Osteocyte (in vitro differentiated cells): ENCODE data around the gene LBHD1. TPM values are rescaled to one million over a fixed set of nuclear protein-coding genes. Genes with fewer than 3 reads are reported as not detected.

Experiments
- DNase-seq: peaks from one replicate; pipeline ENCODE4 v3.0.0; 2021; ENCODE audit warnings: mixed read lengths; ENCODE audit not compliant: unreplicated experiment; ENCODE audit errors: extremely low spot score
- H3K27ac Mint-ChIP-seq: one replicate; pipeline ENCODE4 v1.8.0; 2021; ENCODE audit warnings: mild to moderate bottlenecking, mixed read lengths; ENCODE audit not compliant: unreplicated experiment
- H3K27me3 Mint-ChIP-seq: one replicate; pipeline ENCODE4 v1.8.0; 2021; ENCODE audit warnings: mixed read lengths; ENCODE audit not compliant: unreplicated experiment
- H3K36me3 Mint-ChIP-seq: one replicate; pipeline ENCODE4 v1.8.0; 2021; ENCODE audit warnings: mixed read lengths; ENCODE audit not compliant: unreplicated experiment
- H3K4me1 Mint-ChIP-seq: one replicate; pipeline ENCODE4 v1.8.0; 2021; ENCODE audit warnings: mixed read lengths; ENCODE audit not compliant: unreplicated experiment
- H3K4me3 Mint-ChIP-seq: one replicate; pipeline ENCODE4 v1.8.0; 2021; ENCODE audit warnings: mild to moderate bottlenecking, moderate library complexity, mixed read lengths; ENCODE audit not compliant: unreplicated experiment
- H3K9me3 Mint-ChIP-seq: one replicate; pipeline ENCODE4 v1.8.0; 2021; ENCODE audit warnings: mixed read lengths; ENCODE audit not compliant: unreplicated experiment
- CTCF ChIP-seq: fragments of 200-600 bp; sonication (generic); IDR thresholded peaks from 2 replicates; pipeline ENCODE4 v1.5.0; 2021; ENCODE audit warnings: antibody characterized with exemption, mild to moderate bottlenecking, moderate library complexity
- total RNA-seq: library from RNA; stranded (reverse); gene quantifications from 2 replicates; pipeline ENCODE4 v1.2.1, GENCODE V29; 2021

LBHD1 gene
- total RNA-seq, 1 donor from 2014 or later: 7.3 TPM

- H3K27ac Mint-ChIP-seq: peak overlapping the region; percentile 100
- TF ChIP-seq CTCF: no peak
- peak; percentile 98 for DNase-seq
- H3K27me3 Mint-ChIP-seq: no peaks in the 10 kb centered on the region
- peaks cover 16% of the 10 kb centered on the region for H3K36me3 Mint-ChIP-seq
- H3K4me3 Mint-ChIP-seq: peak overlapping the region; percentile 80
- peaks cover 52% of the 10 kb centered on the region for H3K4me1 Mint-ChIP-seq
- H3K9me3 Mint-ChIP-seq: no peaks in the 10 kb centered on the region
Observed at GRCh38 chr11:62709247-62710000, 37.4 kb upstream of the LBHD1 start.

- peak overlapping the region; percentile 100 for H3K27ac Mint-ChIP-seq
- peaks cover 50% of the 10 kb centered on the region for H3K4me1 Mint-ChIP-seq
- H3K9me3 Mint-ChIP-seq: no peaks in the 10 kb centered on the region
- peak overlapping the region; percentile 80 for H3K4me3 Mint-ChIP-seq
- H3K27me3 Mint-ChIP-seq: no peaks in the 10 kb centered on the region
- TF ChIP-seq CTCF: no peak
- H3K36me3 Mint-ChIP-seq: peaks cover 12% of the 10 kb centered on the region
- DNase-seq: no peak
Observed at GRCh38 chr11:62708793-62709192, 36.7 kb upstream of the LBHD1 start.

GRCh38 chr11:62708392-62708791 lies 36.3 kb upstream of the LBHD1 start:
- Mint-ChIP-seq H3K36me3 (peaks cover 12% of the 10 kb centered on the region), H3K27ac (peak overlapping the region; percentile 100), H3K9me3 (no peaks in the 10 kb centered on the region), H3K27me3 (no peaks in the 10 kb centered on the region), H3K4me1 (peaks cover 49% of the 10 kb centered on the region), H3K4me3 (peak overlapping the region; percentile 80)
- no peak for TF ChIP-seq CTCF
- no peak for DNase-seq

GRCh38 chr11:62707277-62707861 lies 35.3 kb upstream of the LBHD1 start, which contains the start of the genes BSCL2 and GNG3:
Gene BSCL2 (minus strand): TSS chr11:62707424. CDS start chr11:62707195, 229 bp downstream.
Gene GNG3 (plus strand): TSS chr11:62707676. CDS start chr11:62708296, 620 bp downstream.
- Mint-ChIP-seq H3K27me3 (no peaks in the 10 kb centered on the region), H3K36me3 (peaks cover 11% of the 10 kb centered on the region), H3K9me3 (no peaks in the 10 kb centered on the region), H3K4me1 (peaks cover 46% of the 10 kb centered on the region), H3K27ac (peak within 1 kb of the TSS; percentile 65), H3K4me3 (peak within 1 kb of the TSS; percentile 94)
- no peak for TF ChIP-seq CTCF
- no peak for DNase-seq

GRCh38 chr11:62706850-62707247 lies 34.8 kb upstream of the LBHD1 start:
- DNase-seq: no peak
- H3K4me3 Mint-ChIP-seq: peak overlapping the region; percentile 94
- H3K4me1 Mint-ChIP-seq: peaks cover 46% of the 10 kb centered on the region
- peak overlapping the region; percentile 65 for H3K27ac Mint-ChIP-seq
- peaks cover 8% of the 10 kb centered on the region for H3K36me3 Mint-ChIP-seq
- TF ChIP-seq CTCF: no peak
- H3K27me3 Mint-ChIP-seq: no peaks in the 10 kb centered on the region
- H3K9me3 Mint-ChIP-seq: no peaks in the 10 kb centered on the region
